GM21367 (cell line): Measurements from ENCODE around the gene PRPF4.
"Not testable (repeated sequence)": the region's sequence is repeated elsewhere in the genome, so short reads cannot be mapped to it uniquely, and the experiment has no call there.

Source experiments
- ATAC-seq: cut with Tn5 transposase; IDR thresholded peaks from one replicate; pipeline ENCODE4 v1.9.1; 2021; ENCODE audit not compliant: unreplicated experiment

The PRPF4 gene

GRCh38 chr9:113275157-113276131 is at the start of gene PRPF4, which contains the start of gene CDC26:
Gene PRPF4 (plus strand): TSS chr9:113275658. CDS start chr9:113275744, 86 bp downstream.
Gene CDC26 (minus strand): TSS chr9:113275572. CDS start chr9:113272507, 3,065 bp downstream.
- peak; percentile 96 for ATAC-seq

GRCh38 chr9:113227436-113227835 is 48.0 kb upstream of the PRPF4 start:
- ATAC-seq = no peak

GRCh38 chr9:113228130-113228665 is 47.3 kb upstream of the PRPF4 start:
- ATAC-seq = no peak

- ATAC-seq = no peak
Measured at GRCh38 chr9:113231701-113232100, 43.8 kb upstream of the PRPF4 start.

GRCh38 chr9:113235701-113236255 is 39.7 kb upstream of the PRPF4 start:
- not testable (repeated sequence) for ATAC-seq

GRCh38 chr9:113237026-113237425 is 38.4 kb upstream of the PRPF4 start:
- no peak for ATAC-seq

GRCh38 chr9:113238202-113238858 is 37.1 kb upstream of the PRPF4 start:
- no peak for ATAC-seq

GRCh38 chr9:113238859-113239232 is 36.6 kb upstream of the PRPF4 start:
- ATAC-seq = no peak

GRCh38 chr9:113241161-113241560 is 34.3 kb upstream of the PRPF4 start:
- ATAC-seq = no peak

GRCh38 chr9:113244556-113244955 is 30.9 kb upstream of the PRPF4 start:
- no peak for ATAC-seq

GRCh38 chr9:113245894-113246293 is 29.6 kb upstream of the PRPF4 start:
- no peak for ATAC-seq

GRCh38 chr9:113246928-113247327 is 28.5 kb upstream of the PRPF4 start:
- ATAC-seq = no peak

GRCh38 chr9:113247640-113248039 is 27.8 kb upstream of the PRPF4 start:
- no peak for ATAC-seq

GRCh38 chr9:113249661-113250060 is 25.8 kb upstream of the PRPF4 start:
- not testable (repeated sequence) for ATAC-seq

- ATAC-seq = no peak
Measured at GRCh38 chr9:113250807-113251206, 24.7 kb upstream of the PRPF4 start.

GRCh38 chr9:113254991-113255390 is 20.5 kb upstream of the PRPF4 start:
- ATAC-seq = no peak

- no peak for ATAC-seq
Measured at GRCh38 chr9:113255438-113255837, 20.0 kb upstream of the PRPF4 start.

GRCh38 chr9:113257863-113258262 is 17.6 kb upstream of the PRPF4 start:
- no peak for ATAC-seq

GRCh38 chr9:113258282-113258681 is 17.2 kb upstream of the PRPF4 start:
- no peak for ATAC-seq

- ATAC-seq = no peak
Measured at GRCh38 chr9:113261917-113262671, 13.4 kb upstream of the PRPF4 start.

GRCh38 chr9:113266174-113266573 is 9.3 kb upstream of the PRPF4 start:
- ATAC-seq = no peak
